SK-N-SH (cell line): ENCODE results near the gene PTCHD4. TPM values are rescaled to one million over a fixed set of nuclear protein-coding genes. Genes with fewer than 3 reads are reported as not detected.
A peak's percentile ranks its signal among the peaks of the same experiment; 100 is the strongest.

ENCODE experiments used
- CTCF ChIA-PET: fragments of 300-600, 350-600 bp; formaldehyde crosslinking; extraction: SDS; loops from one replicate; lab custom pipeline; 2021; lab: Yijun Ruan, JAX
- POLR2A ChIA-PET: fragments of 350-600 bp; sonication (Branson Sonifier 250); formaldehyde crosslinking; extraction: SDS; loops from one replicate; lab custom pipeline; 2020; ENCODE audit warnings: antibody characterized with exemption, inconsistent platforms; lab: Yijun Ruan, JAX
- DNase-seq: peaks from one replicate; pipeline ENCODE4 v3.0.0; 2012
- H2AFZ ChIP-seq: fragments of 200-600 bp; sonication (generic); 2 replicates; pipeline ENCODE4 v1.8.1; 2016; ENCODE audit warnings: antibody characterized with exemption, mild to moderate bottlenecking, low read depth
- H3F3A ChIP-seq: fragments of 200-600 bp; sonication (generic); replicated peaks from 2 replicates; pipeline ENCODE3; 2016; ENCODE audit warnings: antibody characterized with exemption, mild to moderate bottlenecking; ENCODE audit not compliant: insufficient read depth
- H3K27ac ChIP-seq, 2 experiments: fragments of 200-500 bp in 1 of 2; fragments of 200-600 bp in 1 of 2; sonication (Bioruptor generic) in 1 of 2; sonication (generic), shearing (Covaris generic) in 1 of 2; 2 replicates each; pipeline versions ENCODE4 v1.5.1 to v1.6.1; 2014 to 2016; ENCODE audit warnings: low read depth in 2 of 2, inconsistent platforms in 1 of 2, low read length in 1 of 2, mild to moderate bottlenecking in 1 of 2, mixed read lengths in 1 of 2
- H3K27me3 ChIP-seq: fragments of 200-600 bp; sonication (generic), shearing (Covaris generic); 2 replicates; pipeline ENCODE4 v1.6.1; 2016; ENCODE audit warnings: mixed run types; ENCODE audit not compliant: insufficient read depth
- H3K36me3 ChIP-seq, 2 experiments: fragments of 200-500 bp in 1 of 2; fragments of 200-600 bp in 1 of 2; sonication (Bioruptor generic) in 1 of 2; sonication (generic) in 1 of 2; replicated peaks in 1 of 2; 2 replicates each; pipeline versions ENCODE3 to v1.5.1; 2014 to 2016; ENCODE audit warnings: low read length in 1 of 2, mild to moderate bottlenecking in 1 of 2; ENCODE audit not compliant: insufficient read depth in 2 of 2, control insufficient read depth in 1 of 2
- H3K4me1 ChIP-seq, 2 experiments: fragments of 200-500 bp in 1 of 2; fragments of 200-600 bp in 1 of 2; sonication (Bioruptor generic) in 1 of 2; sonication (generic), shearing (Covaris generic) in 1 of 2; 2 replicates each; pipeline versions ENCODE4 v1.5.1 to v1.6.1; 2014 to 2016; ENCODE audit warnings: low read depth in 1 of 2, low read length in 1 of 2, mixed run types in 1 of 2; ENCODE audit not compliant: insufficient read depth in 2 of 2, control insufficient read depth in 1 of 2
- H3K4me2 ChIP-seq: fragments of 200-600 bp; sonication (generic), shearing (Covaris generic); 2 replicates; pipeline ENCODE4 v1.6.1; 2017; ENCODE audit warnings: mixed run types
- H3K4me3 ChIP-seq, 2 experiments: fragments of 200-500 bp in 1 of 2; fragments of 200-600 bp in 1 of 2; sonication (Bioruptor generic) in 1 of 2; sonication (generic), shearing (Covaris generic) in 1 of 2; 2 replicates each; pipeline versions ENCODE4 v1.5.1 to v1.8.1; 2014 to 2016; ENCODE audit warnings: low read depth in 2 of 2, inconsistent platforms in 1 of 2, low read length in 1 of 2, mild to moderate bottlenecking in 1 of 2, mixed read lengths in 1 of 2, moderate library complexity in 1 of 2
- H3K79me2 ChIP-seq: fragments of 200-600 bp; sonication (generic); 2 replicates; pipeline ENCODE4 v1.8.1; 2017; ENCODE audit warnings: mild to moderate bottlenecking; ENCODE audit not compliant: insufficient read depth
- H3K9ac ChIP-seq: fragments of 200-600 bp; sonication (generic); 2 replicates; pipeline ENCODE4 v1.6.1; 2017; ENCODE audit warnings: mixed run types
- H3K9me2 ChIP-seq: fragments of 200-600 bp; sonication (generic); 2 replicates; pipeline ENCODE4 v1.6.1; 2017; ENCODE audit warnings: mixed run types
- H3K9me3 ChIP-seq: fragments of 200-600 bp; sonication (generic); 2 replicates; pipeline ENCODE4 v1.6.1; 2017; ENCODE audit warnings: mixed run types, mild to moderate bottlenecking, moderate library complexity
- H4K20me1 ChIP-seq: fragments of 200-600 bp; sonication (generic); 2 replicates; pipeline ENCODE4 v1.6.1; 2017; ENCODE audit warnings: mild to moderate bottlenecking, mixed run types; ENCODE audit not compliant: insufficient read depth
- FOSL2 ChIP-seq: IDR thresholded peaks from 2 replicates; pipeline ENCODE4 v1.4.0; 2012; ENCODE audit warnings: low read depth, mild to moderate bottlenecking, moderate library complexity, borderline replicate concordance
- FOXJ3 ChIP-seq: sonication (generic); formaldehyde crosslinking; IDR thresholded peaks from 2 replicates; pipeline ENCODE4 v1.5.1; 2020; ENCODE audit warnings: mild to moderate bottlenecking, missing genetic modification reagents
- FOXM1 ChIP-seq: IDR thresholded peaks from 2 replicates; pipeline ENCODE4 v1.4.0; 2012; ENCODE audit warnings: low read depth, mild to moderate bottlenecking
- MEF2A ChIP-seq: IDR thresholded peaks from 2 replicates; pipeline ENCODE4 v1.4.0; 2012; ENCODE audit warnings: low read depth, borderline replicate concordance
- MXI1 ChIP-seq: IDR thresholded peaks from 2 replicates; pipeline ENCODE4 v1.6.1; 2012; ENCODE audit warnings: mild to moderate bottlenecking, low read depth, low read length, improper control_type of control experiment
- NFIC ChIP-seq: IDR thresholded peaks from 2 replicates; pipeline ENCODE4 v1.4.0; 2012; ENCODE audit warnings: borderline replicate concordance
- NRF1 ChIP-seq: IDR thresholded peaks from 2 replicates; pipeline ENCODE4 v1.6.1; 2012; ENCODE audit warnings: low read depth, mild to moderate bottlenecking, low read length
- POLR2AphosphoS5 ChIP-seq: IDR thresholded peaks from 2 replicates; pipeline ENCODE4 v1.6.1; 2012; ENCODE audit warnings: low read depth, low read length
- RCOR1 ChIP-seq: fragments of 150-350 bp; IDR thresholded peaks from 2 replicates; pipeline ENCODE4 v1.6.1; 2017; ENCODE audit warnings: antibody characterized with exemption, low read length
- RFX5 ChIP-seq: IDR thresholded peaks from 2 replicates; pipeline ENCODE4 v1.6.1; 2012; ENCODE audit warnings: mild to moderate bottlenecking, improper control_type of control experiment, low read length
- RXRA ChIP-seq: IDR thresholded peaks from 2 replicates; pipeline ENCODE4 v1.4.0; 2012; ENCODE audit warnings: low read depth, mild to moderate bottlenecking, borderline replicate concordance
- SIN3A ChIP-seq: IDR thresholded peaks from 2 replicates; pipeline ENCODE4 v1.6.1; 2012; ENCODE audit warnings: low read depth, mild to moderate bottlenecking, low read length, moderate library complexity, borderline replicate concordance
- SMC3 ChIP-seq: IDR thresholded peaks from 2 replicates; pipeline ENCODE4 v1.6.1; 2012; ENCODE audit warnings: low read depth, low read length, improper control_type of control experiment
- TAF1 ChIP-seq: IDR thresholded peaks from 2 replicates; pipeline ENCODE4 v1.6.1; 2012; ENCODE audit warnings: low read depth, mild to moderate bottlenecking, low read length, moderate library complexity, borderline replicate concordance
- WGBS: methylation state at CpG from one replicate; pipeline ENCODE4 v1.1.6; 2017; ENCODE audit warnings: low lambda C conversion rate; 5-methylcytosine and 5-hydroxymethylcytosine counted together
- polyA plus RNA-seq, 3 experiments: library from polyadenylated mRNA; depleted of rRNA; stranded (reverse); fragments of >200 nt; gene quantifications; 2 replicates each; pipeline ENCODE4 v1.2.3, GENCODE V29; 2012
- TF ChIP-seq, protein P1 (sequence below): IDR thresholded peaks from 2 replicates; pipeline ENCODE4 v1.6.1; 2012; ENCODE audit warnings: mild to moderate bottlenecking, low read depth, low read length, moderate library complexity
- TF ChIP-seq, protein P2 (sequence below): fragments of 200-600 bp; sonication (generic); IDR thresholded peaks from 2 replicates; pipeline ENCODE4 v1.6.1; 2017; ENCODE audit warnings: antibody characterized with exemption, mild to moderate bottlenecking, moderate library complexity
- TF ChIP-seq, protein P3 (sequence below): IDR thresholded peaks from 2 replicates; pipeline ENCODE4; 2012
- TF ChIP-seq, protein P4 (sequence below): IDR thresholded peaks from 2 replicates; pipeline ENCODE4 v1.4.0; 2012; ENCODE audit warnings: low read depth, borderline replicate concordance

The PTCHD4 gene
- polyA plus RNA-seq, 1 of the 3 experiments (the other 2 are of a cell fraction) = 4.0 TPM

DNA sequence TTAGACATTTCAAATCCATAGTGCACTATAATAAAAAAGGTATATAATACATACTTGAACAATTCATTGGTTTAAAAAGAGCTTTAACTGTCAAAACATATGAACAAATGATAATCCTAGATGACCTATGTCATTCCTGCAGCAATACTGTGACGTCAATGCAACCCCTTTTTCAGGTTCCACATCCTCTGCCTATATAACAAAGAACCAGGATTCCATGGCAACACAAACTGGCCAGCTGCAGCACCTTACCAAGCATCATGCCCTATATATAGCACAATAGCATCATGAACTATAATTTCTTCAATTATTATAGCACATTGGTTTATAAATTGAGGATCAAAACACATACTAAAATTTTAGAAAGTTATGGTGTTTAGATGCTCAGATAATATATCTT lies 578 bp upstream of the PTCHD4 start:
- H3K4me2 ChIP-seq = peak overlapping the region; percentile 72
- TF ChIP-seq, protein P1, sequence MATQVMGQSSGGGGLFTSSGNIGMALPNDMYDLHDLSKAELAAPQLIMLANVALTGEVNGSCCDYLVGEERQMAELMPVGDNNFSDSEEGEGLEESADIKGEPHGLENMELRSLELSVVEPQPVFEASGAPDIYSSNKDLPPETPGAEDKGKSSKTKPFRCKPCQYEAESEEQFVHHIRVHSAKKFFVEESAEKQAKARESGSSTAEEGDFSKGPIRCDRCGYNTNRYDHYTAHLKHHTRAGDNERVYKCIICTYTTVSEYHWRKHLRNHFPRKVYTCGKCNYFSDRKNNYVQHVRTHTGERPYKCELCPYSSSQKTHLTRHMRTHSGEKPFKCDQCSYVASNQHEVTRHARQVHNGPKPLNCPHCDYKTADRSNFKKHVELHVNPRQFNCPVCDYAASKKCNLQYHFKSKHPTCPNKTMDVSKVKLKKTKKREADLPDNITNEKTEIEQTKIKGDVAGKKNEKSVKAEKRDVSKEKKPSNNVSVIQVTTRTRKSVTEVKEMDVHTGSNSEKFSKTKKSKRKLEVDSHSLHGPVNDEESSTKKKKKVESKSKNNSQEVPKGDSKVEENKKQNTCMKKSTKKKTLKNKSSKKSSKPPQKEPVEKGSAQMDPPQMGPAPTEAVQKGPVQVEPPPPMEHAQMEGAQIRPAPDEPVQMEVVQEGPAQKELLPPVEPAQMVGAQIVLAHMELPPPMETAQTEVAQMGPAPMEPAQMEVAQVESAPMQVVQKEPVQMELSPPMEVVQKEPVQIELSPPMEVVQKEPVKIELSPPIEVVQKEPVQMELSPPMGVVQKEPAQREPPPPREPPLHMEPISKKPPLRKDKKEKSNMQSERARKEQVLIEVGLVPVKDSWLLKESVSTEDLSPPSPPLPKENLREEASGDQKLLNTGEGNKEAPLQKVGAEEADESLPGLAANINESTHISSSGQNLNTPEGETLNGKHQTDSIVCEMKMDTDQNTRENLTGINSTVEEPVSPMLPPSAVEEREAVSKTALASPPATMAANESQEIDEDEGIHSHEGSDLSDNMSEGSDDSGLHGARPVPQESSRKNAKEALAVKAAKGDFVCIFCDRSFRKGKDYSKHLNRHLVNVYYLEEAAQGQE = no peak
- no peak for TF ChIP-seq FOSL2
- TF ChIP-seq SIN3A = no peak
- no peak for TF ChIP-seq NRF1
- no peak for TF ChIP-seq RCOR1
- TF ChIP-seq POLR2AphosphoS5 = no peak
- TF ChIP-seq, protein P2, sequence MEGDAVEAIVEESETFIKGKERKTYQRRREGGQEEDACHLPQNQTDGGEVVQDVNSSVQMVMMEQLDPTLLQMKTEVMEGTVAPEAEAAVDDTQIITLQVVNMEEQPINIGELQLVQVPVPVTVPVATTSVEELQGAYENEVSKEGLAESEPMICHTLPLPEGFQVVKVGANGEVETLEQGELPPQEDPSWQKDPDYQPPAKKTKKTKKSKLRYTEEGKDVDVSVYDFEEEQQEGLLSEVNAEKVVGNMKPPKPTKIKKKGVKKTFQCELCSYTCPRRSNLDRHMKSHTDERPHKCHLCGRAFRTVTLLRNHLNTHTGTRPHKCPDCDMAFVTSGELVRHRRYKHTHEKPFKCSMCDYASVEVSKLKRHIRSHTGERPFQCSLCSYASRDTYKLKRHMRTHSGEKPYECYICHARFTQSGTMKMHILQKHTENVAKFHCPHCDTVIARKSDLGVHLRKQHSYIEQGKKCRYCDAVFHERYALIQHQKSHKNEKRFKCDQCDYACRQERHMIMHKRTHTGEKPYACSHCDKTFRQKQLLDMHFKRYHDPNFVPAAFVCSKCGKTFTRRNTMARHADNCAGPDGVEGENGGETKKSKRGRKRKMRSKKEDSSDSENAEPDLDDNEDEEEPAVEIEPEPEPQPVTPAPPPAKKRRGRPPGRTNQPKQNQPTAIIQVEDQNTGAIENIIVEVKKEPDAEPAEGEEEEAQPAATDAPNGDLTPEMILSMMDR = no peak
- TF ChIP-seq RFX5 = no peak
- no peak for TF ChIP-seq FOXM1
- TF ChIP-seq NFIC = no peak
- TF ChIP-seq RXRA = no peak
- no peak for TF ChIP-seq MEF2A
- TF ChIP-seq TAF1 = no peak
- no peak for TF ChIP-seq SMC3
- no peak for TF ChIP-seq FOXJ3 (CRISPR knock-in tag)
- no peak for TF ChIP-seq MXI1
- TF ChIP-seq, protein P3, sequence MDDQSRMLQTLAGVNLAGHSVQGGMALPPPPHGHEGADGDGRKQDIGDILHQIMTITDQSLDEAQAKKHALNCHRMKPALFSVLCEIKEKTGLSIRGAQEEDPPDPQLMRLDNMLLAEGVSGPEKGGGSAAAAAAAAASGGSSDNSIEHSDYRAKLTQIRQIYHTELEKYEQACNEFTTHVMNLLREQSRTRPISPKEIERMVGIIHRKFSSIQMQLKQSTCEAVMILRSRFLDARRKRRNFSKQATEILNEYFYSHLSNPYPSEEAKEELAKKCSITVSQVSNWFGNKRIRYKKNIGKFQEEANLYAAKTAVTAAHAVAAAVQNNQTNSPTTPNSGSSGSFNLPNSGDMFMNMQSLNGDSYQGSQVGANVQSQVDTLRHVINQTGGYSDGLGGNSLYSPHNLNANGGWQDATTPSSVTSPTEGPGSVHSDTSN = no peak
- TF ChIP-seq, protein P4, sequence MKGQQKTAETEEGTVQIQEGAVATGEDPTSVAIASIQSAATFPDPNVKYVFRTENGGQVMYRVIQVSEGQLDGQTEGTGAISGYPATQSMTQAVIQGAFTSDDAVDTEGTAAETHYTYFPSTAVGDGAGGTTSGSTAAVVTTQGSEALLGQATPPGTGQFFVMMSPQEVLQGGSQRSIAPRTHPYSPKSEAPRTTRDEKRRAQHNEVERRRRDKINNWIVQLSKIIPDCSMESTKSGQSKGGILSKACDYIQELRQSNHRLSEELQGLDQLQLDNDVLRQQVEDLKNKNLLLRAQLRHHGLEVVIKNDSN = no peak
- TF ChIP-seq, all 33 proteins: peak for 0
- H3K9me2 ChIP-seq = no peaks in the 10 kb centered on the region
- peaks cover 44% of the 10 kb centered on the region for H3K79me2 ChIP-seq
- no peak for DNase-seq
- no peaks in the 10 kb centered on the region for H3K36me3 ChIP-seq
- peak overlapping the region; percentile 81; the same call in 1 of the 2 replicates for H2AFZ ChIP-seq
- H3K9ac ChIP-seq = peak overlapping the region; percentile 91
- H3K27me3 ChIP-seq = no peaks in the 10 kb centered on the region
- H3K9me3 ChIP-seq = no peaks in the 10 kb centered on the region
- POLR2A ChIA-PET = no interaction called here
- no peaks in the 10 kb centered on the region for H4K20me1 ChIP-seq
- CTCF ChIA-PET = no interaction called here
- peak overlapping the region in 1 of 2 experiments; percentile 74; a peak in 2 of 4 replicates for H3K4me3 ChIP-seq
- H3K27ac ChIP-seq = peak overlapping the region; percentile 88 to 89
- no peaks in the 10 kb centered on the region for H3F3A ChIP-seq
- H3K4me1 ChIP-seq = peaks cover 0 to 2% of the 10 kb centered on the region in 2 experiments; a peak in 2 of 4 replicates
- WGBS = 26% methylated on average over 1 of the region's 1 CpG
